Rectal smooth muscle tissue (tissue), 1 donor: ENCODE measurements around the gene ACADS.
A peak's percentile ranks its signal among the peaks of the same experiment; 100 is the strongest.

ENCODE experiments used
- H3K27ac ChIP-seq: one replicate; pipeline ENCODE4 v1.7.0; 2013; ENCODE audit warnings: low read depth, low read length, inconsistent platforms
- H3K27me3 ChIP-seq: one replicate; pipeline ENCODE4 v1.7.0; 2013; ENCODE audit warnings: low read length; ENCODE audit not compliant: control insufficient read depth, insufficient read depth
- H3K36me3 ChIP-seq: one replicate; pipeline ENCODE4 v1.7.0; 2013; ENCODE audit warnings: low read length; ENCODE audit not compliant: control insufficient read depth, insufficient read depth
- H3K4me1 ChIP-seq: one replicate; pipeline ENCODE4 v1.7.0; 2013; ENCODE audit warnings: low read length; ENCODE audit not compliant: control insufficient read depth, insufficient read depth
- H3K4me3 ChIP-seq: one replicate; pipeline ENCODE4 v1.7.0; 2013; ENCODE audit warnings: low read length
- H3K9ac ChIP-seq: one replicate; pipeline ENCODE4 v1.7.0; 2013; ENCODE audit warnings: low read length

The ACADS gene

GRCh38 chr12:120689397-120690082 is 36.1 kb upstream of the ACADS start:
- Histone ChIP-seq H3K9ac (no peak overlapping the region), H3K36me3 (peaks cover 6% of the 10 kb centered on the region), H3K27ac (no peak overlapping the region), H3K4me3 (peak overlapping the region; percentile 94), H3K27me3 (no peaks in the 10 kb centered on the region), H3K4me1 (peaks cover 19% of the 10 kb centered on the region)

DNA sequence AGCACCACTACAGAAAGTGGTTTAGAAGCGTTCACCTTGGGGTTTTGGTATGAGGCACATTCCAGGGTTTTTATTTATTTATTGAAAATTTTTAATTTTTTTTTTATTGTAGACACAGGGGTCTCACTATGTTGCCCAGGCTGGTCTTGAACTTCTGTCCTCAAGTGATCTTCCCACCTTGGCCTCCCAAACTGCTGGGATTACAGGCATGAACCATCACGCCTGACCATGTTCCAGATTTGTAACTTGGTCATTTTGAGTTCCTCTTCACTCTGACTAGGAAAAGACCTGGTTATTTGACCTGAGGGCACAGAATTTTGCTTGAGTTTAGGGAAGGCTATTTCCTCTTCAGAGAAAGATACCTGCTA is 35.6 kb upstream of the ACADS start:
- H3K4me3 ChIP-seq, result no peak overlapping the region
- H3K9ac ChIP-seq, result no peak overlapping the region
- H3K27ac ChIP-seq, result no peak overlapping the region
- H3K36me3 ChIP-seq, result peaks cover 11% of the 10 kb centered on the region
- H3K27me3 ChIP-seq, result no peaks in the 10 kb centered on the region
- peaks cover 19% of the 10 kb centered on the region for H3K4me1 ChIP-seq

- Histone ChIP-seq H3K4me3 (no peak overlapping the region), H3K4me1 (peaks cover 16% of the 10 kb centered on the region), H3K9ac (no peak overlapping the region), H3K36me3 (peaks cover 16% of the 10 kb centered on the region), H3K27ac (no peak overlapping the region), H3K27me3 (no peaks in the 10 kb centered on the region)
Measured at GRCh38 chr12:120690978-120691377, 34.6 kb upstream of the ACADS start.

- peaks cover 22% of the 10 kb centered on the region for H3K36me3 ChIP-seq
- H3K9ac ChIP-seq, result no peak overlapping the region
- no peaks in the 10 kb centered on the region for H3K27me3 ChIP-seq
- H3K4me3 ChIP-seq, result no peak overlapping the region
- no peak overlapping the region for H3K27ac ChIP-seq
- peaks cover 16% of the 10 kb centered on the region for H3K4me1 ChIP-seq
Measured at GRCh38 chr12:120692524-120693033, 33.0 kb upstream of the ACADS start.

GRCh38 chr12:120693848-120694247 is 31.8 kb upstream of the ACADS start:
- Histone ChIP-seq H3K27ac (no peak overlapping the region), H3K9ac (no peak overlapping the region), H3K27me3 (no peaks in the 10 kb centered on the region), H3K36me3 (peaks cover 25% of the 10 kb centered on the region), H3K4me1 (peaks cover 7% of the 10 kb centered on the region), H3K4me3 (no peak overlapping the region)

DNA sequence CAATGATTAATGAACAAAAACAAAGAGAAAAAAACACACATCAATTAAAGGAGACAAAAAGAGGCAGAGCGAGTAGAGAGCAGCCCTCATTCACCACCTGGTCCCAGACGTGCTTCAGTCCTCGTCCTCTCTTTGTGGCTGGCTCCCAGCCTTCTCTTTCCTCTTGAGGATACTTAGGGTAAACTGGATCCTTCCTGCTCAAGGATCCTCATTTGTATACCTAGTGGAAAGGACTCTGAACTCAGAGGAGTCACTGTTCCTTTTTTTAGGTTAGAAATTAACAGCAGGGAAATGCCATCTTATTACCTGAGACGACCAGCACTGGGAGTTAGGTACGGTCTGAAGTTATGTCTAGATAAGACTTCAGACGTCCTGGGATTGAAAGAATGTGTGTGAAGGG is 29.0 kb upstream of the ACADS start:
- H3K27me3 ChIP-seq, result no peaks in the 10 kb centered on the region
- no peaks in the 10 kb centered on the region for H3K4me1 ChIP-seq
- peaks cover 36% of the 10 kb centered on the region for H3K36me3 ChIP-seq
- H3K27ac ChIP-seq, result no peak overlapping the region
- H3K9ac ChIP-seq, result no peak overlapping the region
- H3K4me3 ChIP-seq, result no peak overlapping the region

GRCh38 chr12:120697344-120697743 is 28.3 kb upstream of the ACADS start:
- Histone ChIP-seq H3K4me1 (no peaks in the 10 kb centered on the region), H3K4me3 (no peak overlapping the region), H3K36me3 (peaks cover 36% of the 10 kb centered on the region), H3K27ac (no peak overlapping the region), H3K27me3 (no peaks in the 10 kb centered on the region), H3K9ac (no peak overlapping the region)

DNA sequence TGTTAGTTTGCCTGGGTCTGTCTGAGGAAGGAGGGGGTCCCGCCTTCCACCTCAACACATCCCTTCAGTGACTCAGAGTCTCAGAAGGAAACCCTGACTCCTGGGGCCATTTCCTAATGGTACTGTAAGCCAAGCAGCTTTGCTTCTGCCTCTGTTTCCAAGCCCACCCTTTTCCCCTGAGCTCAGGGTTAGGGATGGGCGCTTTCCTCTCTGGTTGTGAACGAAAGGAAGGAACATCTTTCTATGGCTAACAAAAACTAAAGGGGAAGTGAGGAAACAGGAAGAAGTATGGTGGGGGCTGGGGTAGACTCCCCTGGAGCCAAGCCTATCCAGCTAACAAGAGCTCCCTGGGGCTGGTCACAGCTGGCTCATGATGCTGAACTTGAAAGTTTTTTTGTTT is 27.0 kb upstream of the ACADS start:
- Histone ChIP-seq H3K36me3 (peaks cover 37% of the 10 kb centered on the region), H3K27ac (no peak overlapping the region), H3K4me3 (no peak overlapping the region), H3K4me1 (no peaks in the 10 kb centered on the region), H3K9ac (no peak overlapping the region), H3K27me3 (no peaks in the 10 kb centered on the region)

DNA sequence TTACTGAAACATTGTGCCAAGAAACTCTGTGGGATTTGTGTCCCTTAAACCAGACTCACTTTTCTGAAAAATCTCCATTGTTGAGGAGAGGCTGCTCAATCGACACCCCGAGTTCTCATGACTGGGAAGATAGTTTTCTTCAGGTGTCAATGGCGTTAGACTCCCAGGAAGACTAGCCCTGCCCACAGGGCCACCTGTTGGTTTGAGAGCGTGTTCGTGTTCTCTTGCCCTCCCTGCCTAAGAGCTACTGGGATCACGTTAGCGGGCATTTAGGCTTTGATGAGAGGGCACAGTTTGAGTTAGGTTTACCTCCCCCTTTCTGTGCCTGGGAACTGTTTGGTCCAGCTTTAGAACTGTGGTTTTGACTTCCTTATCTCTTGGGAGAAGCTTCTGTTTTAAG is 26.1 kb upstream of the ACADS start:
- no peak overlapping the region for H3K4me3 ChIP-seq
- H3K27ac ChIP-seq, result no peak overlapping the region
- H3K4me1 ChIP-seq, result no peaks in the 10 kb centered on the region
- peaks cover 32% of the 10 kb centered on the region for H3K36me3 ChIP-seq
- no peaks in the 10 kb centered on the region for H3K27me3 ChIP-seq
- no peak overlapping the region for H3K9ac ChIP-seq

DNA sequence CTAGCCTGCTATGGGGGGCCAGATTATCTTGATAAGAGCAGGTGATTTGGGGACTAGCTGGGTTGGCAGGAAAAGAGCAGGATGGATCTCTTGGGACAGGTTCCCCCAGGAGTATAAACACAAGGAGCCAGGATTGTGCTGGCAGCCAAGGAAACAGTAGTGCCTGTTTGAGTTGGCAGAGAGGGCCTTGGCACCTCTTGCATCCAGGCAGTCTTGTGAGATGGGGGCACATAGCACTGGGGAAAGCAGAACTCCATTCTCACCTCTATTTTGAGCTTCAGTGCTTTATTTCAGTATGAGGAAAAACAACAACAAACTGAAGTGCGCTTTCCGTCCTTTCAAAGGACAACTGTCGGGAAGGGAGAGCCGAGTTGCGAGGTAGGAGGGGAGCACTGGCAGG is 24.7 kb upstream of the ACADS start:
- Histone ChIP-seq H3K9ac (no peak overlapping the region), H3K4me3 (no peak overlapping the region), H3K27ac (no peak overlapping the region), H3K36me3 (peaks cover 23% of the 10 kb centered on the region), H3K4me1 (no peaks in the 10 kb centered on the region), H3K27me3 (no peaks in the 10 kb centered on the region)

- Histone ChIP-seq H3K27ac (no peak overlapping the region), H3K36me3 (peaks cover 17% of the 10 kb centered on the region), H3K4me1 (no peaks in the 10 kb centered on the region)
Measured at GRCh38 chr12:120702637-120703036, 23.0 kb upstream of the ACADS start.

DNA sequence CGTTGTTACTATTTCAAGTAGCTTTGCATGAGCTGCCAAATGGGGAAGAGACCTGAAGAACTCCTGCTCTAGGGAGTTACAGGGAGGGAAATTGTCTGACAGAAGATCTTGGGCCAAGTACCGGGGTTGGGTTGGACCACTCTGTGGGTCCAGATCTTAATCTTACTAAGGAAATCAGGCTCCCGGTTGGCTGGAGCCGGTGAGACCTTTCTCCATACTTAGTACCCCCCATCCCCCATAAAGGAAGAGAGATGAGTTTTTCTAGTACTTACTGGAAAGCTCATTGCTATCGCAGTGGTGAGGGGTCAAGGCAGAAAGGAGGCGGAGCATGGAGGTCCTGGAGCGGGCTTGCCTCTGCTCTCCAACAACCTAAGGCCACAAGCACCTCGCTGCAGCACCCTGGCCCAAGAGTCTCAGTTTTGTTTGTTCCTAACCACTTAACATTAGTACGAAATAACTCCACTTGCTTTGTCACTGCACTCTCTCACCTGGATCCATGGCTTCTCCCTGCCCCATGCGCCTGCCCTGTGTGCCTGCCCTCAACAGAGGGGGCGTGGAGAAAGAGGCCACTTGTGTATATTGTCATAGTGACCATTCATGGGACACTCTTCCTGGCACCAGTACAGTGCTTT is 22.2 kb upstream of the ACADS start:
- no peak overlapping the region for H3K9ac ChIP-seq
- H3K36me3 ChIP-seq, result peaks cover 14% of the 10 kb centered on the region
- no peak overlapping the region for H3K27ac ChIP-seq
- H3K4me3 ChIP-seq, result no peak overlapping the region
- no peaks in the 10 kb centered on the region for H3K4me1 ChIP-seq
- no peaks in the 10 kb centered on the region for H3K27me3 ChIP-seq

More at GRCh38 chr12:120702637-120703036, 23.0 kb upstream of the ACADS start:
- Histone ChIP-seq H3K27me3 (no peaks in the 10 kb centered on the region), H3K4me3 (no peak overlapping the region), H3K9ac (no peak overlapping the region)

DNA sequence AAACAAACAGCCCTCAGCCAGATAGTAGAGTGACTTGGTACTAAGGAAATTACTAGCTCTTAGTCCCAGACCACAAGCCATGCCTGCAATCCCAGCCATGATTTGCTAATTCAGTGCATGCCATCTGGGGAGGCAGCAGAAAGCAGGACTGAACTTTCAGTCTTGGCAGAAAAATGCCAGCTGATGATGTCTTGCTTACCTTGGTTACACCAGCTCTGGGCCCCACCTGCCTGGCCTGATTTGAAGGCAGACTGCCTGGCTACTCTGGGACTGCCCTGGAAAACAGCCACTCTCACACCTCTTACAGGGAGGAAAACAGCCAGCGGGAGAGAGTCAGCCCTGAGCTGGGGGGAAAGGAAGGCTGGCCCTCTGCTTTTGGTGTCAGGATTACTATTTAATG is 20.0 kb upstream of the ACADS start:
- H3K4me3 ChIP-seq, result no peak overlapping the region

More for the DNA sequence above, 20.0 kb upstream of the ACADS start:
- no peak overlapping the region for H3K9ac ChIP-seq
- no peaks in the 10 kb centered on the region for H3K27me3 ChIP-seq
- H3K4me1 ChIP-seq, result no peaks in the 10 kb centered on the region
- no peak overlapping the region for H3K27ac ChIP-seq
- H3K36me3 ChIP-seq, result peaks cover 6% of the 10 kb centered on the region
